Left renal pelvis (tissue), 4 donors: ENCODE measurements around the gene SSR1. TPM values are rescaled to one million over a fixed set of nuclear protein-coding genes. Genes with fewer than 3 reads are reported as not detected.

Source experiments
- DNase-seq, 4 donors: peaks; one replicate each; pipeline ENCODE4 v3.0.0-alpha.2; 2013; ENCODE audit warnings: low read depth in 4 of 4, low spot score in 3 of 4
- polyA plus RNA-seq, 4 donors: library from polyadenylated mRNA; unstranded; fragments of 120-200 nt; gene quantifications; one replicate each; pipeline ENCODE4 v1.2.1, GENCODE V29; 2013; ENCODE audit not compliant: insufficient read length in 4 of 4

The SSR1 gene
- polyA plus RNA-seq, 4 donors, result 122 to 152 (median 146) TPM

DNA sequence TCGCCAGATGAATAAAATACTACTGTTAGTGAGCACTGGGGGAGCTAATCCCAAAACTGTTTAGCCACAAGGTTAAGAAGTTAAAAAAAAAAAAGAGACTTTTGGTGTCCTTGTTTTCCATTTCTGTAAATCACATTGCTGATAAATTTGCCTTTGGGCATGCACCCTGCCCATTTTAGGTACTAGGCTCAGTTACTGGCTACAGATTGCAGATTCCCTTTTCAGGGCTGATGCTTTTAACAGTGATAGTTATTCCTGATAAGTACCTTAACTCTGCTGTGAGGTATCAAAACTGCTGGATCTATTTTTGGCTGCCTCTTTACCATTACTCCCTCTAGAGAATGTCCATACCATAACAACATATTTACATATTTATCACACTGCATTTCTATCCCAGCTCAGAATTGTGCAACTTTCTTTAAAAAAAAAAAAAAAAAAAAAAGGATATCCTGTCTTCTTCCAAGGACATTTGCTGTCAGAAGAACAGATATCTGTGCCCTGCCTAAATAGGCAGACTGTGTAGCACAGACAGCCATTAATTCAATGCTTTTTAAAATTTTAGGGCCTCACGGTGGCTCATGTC lies 94.5 kb downstream of the SSR1 start:
- DNase-seq, result no peak

Other genes with a start within 250 kb of the SSR1 start
- 10 to 100 TPM; 12.6 to 24.9 (median 21.6) TPM for gene RREB1, start 205.2 kb downstream of the SSR1 start, polyA plus RNA-seq
- gene CAGE1, start 76.5 kb upstream of the SSR1 start, polyA plus RNA-seq, result under 1 TPM in 3 of 4 donors, not detected in 1; 0.09 to 0.17 (median 0.17) TPM
- 10 to 100 TPM; 33.6 to 36.7 (median 35.7) TPM for gene RIOK1, start 76.6 kb upstream of the SSR1 start, polyA plus RNA-seq
- 10 to 100 TPM in 3 of 4 donors, 1 to 10 TPM in 1; 5.4 to 95.4 (median 69.9) TPM for gene DSP, start 228.5 kb upstream of the SSR1 start, polyA plus RNA-seq